ENCODE measurements around the gene GLP1R. TPM values are rescaled to one million over a fixed set of nuclear protein-coding genes. Genes with fewer than 3 reads are reported as not detected.

The GLP1R gene
- total RNA-seq, 3 donors from 2014 or later, result 0.33 to 0.73 TPM; not detected in 1

GRCh38 chr6:39076623-39077535 lies 28.3 kb downstream of the GLP1R start:
- H3K4me1 ChIP-seq, result no peaks in the 10 kb centered on the region
- DNase-seq (ENCODE audit: low spot score in 2 of 2), result no peak
- H3K27me3 ChIP-seq, result no peaks in the 10 kb centered on the region
- H3K36me3 ChIP-seq, result no peaks in the 10 kb centered on the region
- H3K9me3 ChIP-seq, result no peaks in the 10 kb centered on the region
- TF ChIP-seq POLR2AphosphoS5 (IDR thresholded peaks at IDR 0.05) (no peak), POLR2A (IDR thresholded peaks at IDR 0.05) (no peak), CTCF (IDR thresholded peaks at IDR 0.05) (no peak)
- no peak overlapping the region for H3K27ac ChIP-seq
- no peak overlapping the region for H3K4me3 ChIP-seq
- intact Hi-C loops (cut with DNase I; ENCODE audit: low total_unique reads), result no loop called here

GRCh38 chr6:39077882-39078594 lies 29.5 kb downstream of the GLP1R start:
- TF ChIP-seq POLR2AphosphoS5 (IDR thresholded peaks at IDR 0.05) (no peak), POLR2A (IDR thresholded peaks at IDR 0.05) (no peak), CTCF (IDR thresholded peaks at IDR 0.05) (no peak)
- no peaks in the 10 kb centered on the region for H3K27me3 ChIP-seq
- H3K27ac ChIP-seq, result no peak overlapping the region
- H3K36me3 ChIP-seq, result no peaks in the 10 kb centered on the region
- no peak overlapping the region for H3K4me3 ChIP-seq
- DNase-seq (ENCODE audit: low spot score in 2 of 2), result no peak
- no peaks in the 10 kb centered on the region for H3K4me1 ChIP-seq
- H3K9me3 ChIP-seq, result no peaks in the 10 kb centered on the region
- intact Hi-C loops (cut with DNase I; ENCODE audit: low total_unique reads), result no loop called here

DNA sequence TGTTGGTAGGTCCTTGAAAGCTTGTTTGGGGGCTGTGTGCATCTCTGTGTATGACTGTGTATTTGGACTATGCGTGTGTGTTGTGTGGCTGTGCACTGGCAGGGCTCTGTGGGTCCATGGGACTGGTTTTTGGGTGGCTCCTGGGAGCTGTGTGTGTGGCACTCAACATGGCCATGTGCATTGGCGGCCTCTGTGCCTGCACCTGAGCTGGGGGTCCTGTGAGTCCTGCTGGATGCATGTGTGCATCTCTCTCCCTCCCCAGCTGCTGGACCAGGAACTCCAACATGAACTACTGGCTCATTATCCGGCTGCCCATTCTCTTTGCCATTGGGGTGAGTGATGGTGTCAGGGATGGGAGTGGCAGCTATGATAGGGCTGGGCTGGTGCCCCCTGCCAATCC lies 30.1 kb downstream of the GLP1R start:
- no peak overlapping the region for H3K4me3 ChIP-seq
- intact Hi-C loops (cut with DNase I; ENCODE audit: low total_unique reads), result no loop called here
- no peaks in the 10 kb centered on the region for H3K4me1 ChIP-seq
- H3K36me3 ChIP-seq, result no peaks in the 10 kb centered on the region
- no peak for DNase-seq (ENCODE audit: low spot score in 2 of 2)
- H3K27ac ChIP-seq, result no peak overlapping the region
- no peak for TF ChIP-seq CTCF (IDR thresholded peaks at IDR 0.05)
- H3K9me3 ChIP-seq, result no peaks in the 10 kb centered on the region
- H3K27me3 ChIP-seq, result no peaks in the 10 kb centered on the region

DNA sequence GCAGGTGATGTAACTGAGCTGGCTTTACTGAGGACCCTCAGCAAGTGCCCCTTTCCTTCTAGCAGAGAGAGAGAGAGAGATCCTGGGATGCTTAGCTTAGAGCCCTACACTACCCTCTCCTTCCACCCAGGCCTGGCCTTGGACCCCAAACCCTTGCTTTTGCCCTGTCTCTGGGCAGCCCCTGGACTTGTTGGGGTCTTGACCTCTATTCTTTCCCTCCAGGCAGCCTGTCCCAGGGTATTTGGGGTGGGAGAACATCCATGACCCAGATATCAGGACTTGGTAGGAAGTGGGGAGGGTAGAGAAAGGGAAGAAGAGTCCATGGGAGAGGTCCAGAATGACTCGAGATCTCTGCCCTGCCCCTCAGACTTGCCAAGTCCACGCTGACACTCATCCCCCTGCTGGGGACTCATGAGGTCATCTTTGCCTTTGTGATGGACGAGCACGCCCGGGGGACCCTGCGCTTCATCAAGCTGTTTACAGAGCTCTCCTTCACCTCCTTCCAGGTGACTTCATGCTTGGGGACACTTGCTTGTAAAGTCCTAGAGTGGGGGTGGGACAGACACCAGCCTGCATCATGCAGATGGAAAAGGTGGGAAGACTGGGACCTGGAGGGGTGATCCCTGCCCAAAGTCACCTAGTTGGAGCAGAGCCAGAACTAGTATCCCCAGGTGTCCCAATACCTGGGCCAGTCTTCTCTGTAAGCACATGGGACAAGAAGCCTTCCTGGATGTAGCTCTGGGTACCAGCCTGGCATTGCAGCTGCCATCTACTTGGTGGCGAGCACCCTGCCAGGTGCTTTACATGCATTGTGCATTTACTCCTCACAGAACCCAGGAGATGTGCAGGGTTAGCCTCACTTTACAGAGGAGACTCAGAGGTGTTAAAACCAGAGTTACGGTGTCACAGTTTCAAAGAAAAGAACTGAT lies 30.9 kb downstream of the GLP1R start:
- H3K27ac ChIP-seq, result no peak overlapping the region
- TF ChIP-seq CTCF (IDR thresholded peaks at IDR 0.05), result no peak
- no peak for TF ChIP-seq POLR2A (IDR thresholded peaks at IDR 0.05)
- TF ChIP-seq POLR2AphosphoS5 (IDR thresholded peaks at IDR 0.05), result no peak
- DNase-seq (ENCODE audit: low spot score in 2 of 2), result no peak
- H3K36me3 ChIP-seq, result no peaks in the 10 kb centered on the region
- no peaks in the 10 kb centered on the region for H3K27me3 ChIP-seq
- no peaks in the 10 kb centered on the region for H3K9me3 ChIP-seq
- intact Hi-C loops (cut with DNase I; ENCODE audit: low total_unique reads), result no loop called here
- H3K4me1 ChIP-seq, result no peaks in the 10 kb centered on the region
- H3K4me3 ChIP-seq, result no peak overlapping the region

All from breast epithelium (tissue), 4 donors.